Thoracic aorta (tissue), 2 donors: ENCODE data around the gene QPCT. TPM values are rescaled to one million over a fixed set of nuclear protein-coding genes. Genes with fewer than 3 reads are reported as not detected.

Source experiments
- ATAC-seq: fragments of 150-250 bp; one replicate; pipeline ENCODE4 v1.8.0; 2017; ENCODE audit warnings: low read depth; ENCODE audit not compliant: insufficient number of reproducible peaks, low FRiP score
- DNase-seq: peaks from one replicate; pipeline ENCODE4 v3.0.0-alpha.2; 2020; ENCODE audit warnings: low spot score
- H3K27ac ChIP-seq, 2 donors: fragments of 200-600 bp; sonication (generic); 1 replicate in 1 of 2; 2 replicates in 1 of 2; pipeline ENCODE4 v1.5.1; 2016; ENCODE audit warnings: mild to moderate bottlenecking in 2 of 2, moderate library complexity in 2 of 2
- H3K27me3 ChIP-seq: fragments of 200-600 bp; sonication (generic); replicated peaks from 2 replicates; pipeline ENCODE4 v1.6.0; 2016; ENCODE audit warnings: mild to moderate bottlenecking; ENCODE audit not compliant: insufficient read depth
- H3K36me3 ChIP-seq: fragments of 200-600 bp; sonication (generic); one replicate; pipeline ENCODE4 v1.5.1; 2016
- H3K4me1 ChIP-seq, 2 donors: fragments of 200-600 bp; sonication (generic); 1 replicate in 1 of 2; 2 replicates in 1 of 2; pipeline versions ENCODE4 v1.5.1 to v1.6.0; 2016; ENCODE audit warnings: low read depth in 2 of 2, mild to moderate bottlenecking in 1 of 2; ENCODE audit not compliant: control insufficient read depth in 1 of 2
- H3K4me3 ChIP-seq: fragments of 200-600 bp; sonication (generic); 2 replicates; pipeline ENCODE4 v1.5.1; 2016; ENCODE audit warnings: mild to moderate bottlenecking
- H3K9me3 ChIP-seq: fragments of 200-600 bp; sonication (generic); 2 replicates; pipeline ENCODE4 v1.5.1; 2016
- total RNA-seq, 2 donors: library from RNA; depleted of rRNA; stranded (reverse); fragments of >200 nt; gene quantifications; one replicate each; pipeline versions ENCODE4 v1.1.0 to v1.2.3, GENCODE V29; 2016
- TF ChIP-seq, protein P1 (sequence below): fragments of 200-600 bp; sonication (generic); IDR thresholded peaks from one replicate; pipeline ENCODE4 v1.5.1; 2019; ENCODE audit warnings: antibody characterized with exemption

Gene QPCT
- total RNA-seq, 2 donors from 2014 or later, result 5.0 to 6.8 TPM

DNA sequence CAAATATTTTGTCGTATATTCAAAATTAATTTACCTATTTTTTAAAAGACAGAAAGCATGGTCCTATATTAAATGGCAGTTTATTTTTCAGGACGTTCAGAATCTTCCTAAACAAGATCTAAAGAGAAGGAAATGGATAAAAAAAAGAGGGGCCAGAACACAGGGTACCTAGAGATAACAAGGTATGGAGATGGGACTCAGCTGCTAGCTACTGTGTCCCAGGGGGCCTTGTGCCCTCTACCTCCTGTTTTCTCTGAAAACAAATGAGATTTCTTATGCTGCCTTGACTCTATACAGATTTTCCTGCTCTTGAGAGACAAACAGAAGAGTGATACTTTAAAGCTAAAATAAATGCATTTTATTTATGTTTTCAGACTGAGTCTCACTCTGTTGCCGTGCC lies 29.1 kb upstream of the QPCT start:
- DNase-seq, result no peak
- peaks cover 29 to 75% of the 10 kb centered on the region in 2 donors for H3K4me1 ChIP-seq
- no peak for ATAC-seq
- no peak overlapping the region for H3K4me3 ChIP-seq
- no peaks in the 10 kb centered on the region for H3K27me3 ChIP-seq
- H3K36me3 ChIP-seq, result no peaks in the 10 kb centered on the region
- TF ChIP-seq, protein P1, sequence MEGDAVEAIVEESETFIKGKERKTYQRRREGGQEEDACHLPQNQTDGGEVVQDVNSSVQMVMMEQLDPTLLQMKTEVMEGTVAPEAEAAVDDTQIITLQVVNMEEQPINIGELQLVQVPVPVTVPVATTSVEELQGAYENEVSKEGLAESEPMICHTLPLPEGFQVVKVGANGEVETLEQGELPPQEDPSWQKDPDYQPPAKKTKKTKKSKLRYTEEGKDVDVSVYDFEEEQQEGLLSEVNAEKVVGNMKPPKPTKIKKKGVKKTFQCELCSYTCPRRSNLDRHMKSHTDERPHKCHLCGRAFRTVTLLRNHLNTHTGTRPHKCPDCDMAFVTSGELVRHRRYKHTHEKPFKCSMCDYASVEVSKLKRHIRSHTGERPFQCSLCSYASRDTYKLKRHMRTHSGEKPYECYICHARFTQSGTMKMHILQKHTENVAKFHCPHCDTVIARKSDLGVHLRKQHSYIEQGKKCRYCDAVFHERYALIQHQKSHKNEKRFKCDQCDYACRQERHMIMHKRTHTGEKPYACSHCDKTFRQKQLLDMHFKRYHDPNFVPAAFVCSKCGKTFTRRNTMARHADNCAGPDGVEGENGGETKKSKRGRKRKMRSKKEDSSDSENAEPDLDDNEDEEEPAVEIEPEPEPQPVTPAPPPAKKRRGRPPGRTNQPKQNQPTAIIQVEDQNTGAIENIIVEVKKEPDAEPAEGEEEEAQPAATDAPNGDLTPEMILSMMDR, result no peak
- no peak overlapping the region for H3K27ac ChIP-seq
- H3K9me3 ChIP-seq, result no peaks in the 10 kb centered on the region

DNA sequence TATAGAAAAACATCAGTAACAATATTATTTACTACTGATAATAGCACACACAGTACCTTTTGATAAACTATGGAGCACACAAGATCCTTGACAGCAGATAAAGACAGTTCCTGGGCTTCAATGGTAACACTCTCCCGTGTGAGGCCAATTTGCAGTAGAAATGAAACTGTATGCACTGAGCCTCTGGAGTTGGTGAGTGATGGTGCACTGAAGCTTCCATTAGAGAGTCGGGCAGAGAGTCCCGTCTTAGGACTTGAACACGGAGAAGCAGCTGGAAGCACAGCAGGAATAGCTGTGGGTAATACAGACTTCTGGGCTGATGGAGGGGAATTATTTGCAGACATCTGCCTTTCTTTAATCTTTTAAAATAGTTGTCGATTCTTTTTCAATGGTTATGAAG lies 28.2 kb upstream of the QPCT start:
- peaks cover 34 to 75% of the 10 kb centered on the region in 2 donors for H3K4me1 ChIP-seq
- no peak overlapping the region for H3K4me3 ChIP-seq
- no peaks in the 10 kb centered on the region for H3K9me3 ChIP-seq
- TF ChIP-seq, protein P1, result no peak
- no peak overlapping the region for H3K27ac ChIP-seq
- no peak for ATAC-seq
- no peaks in the 10 kb centered on the region for H3K27me3 ChIP-seq
- DNase-seq, result no peak
- H3K36me3 ChIP-seq, result no peaks in the 10 kb centered on the region

DNA sequence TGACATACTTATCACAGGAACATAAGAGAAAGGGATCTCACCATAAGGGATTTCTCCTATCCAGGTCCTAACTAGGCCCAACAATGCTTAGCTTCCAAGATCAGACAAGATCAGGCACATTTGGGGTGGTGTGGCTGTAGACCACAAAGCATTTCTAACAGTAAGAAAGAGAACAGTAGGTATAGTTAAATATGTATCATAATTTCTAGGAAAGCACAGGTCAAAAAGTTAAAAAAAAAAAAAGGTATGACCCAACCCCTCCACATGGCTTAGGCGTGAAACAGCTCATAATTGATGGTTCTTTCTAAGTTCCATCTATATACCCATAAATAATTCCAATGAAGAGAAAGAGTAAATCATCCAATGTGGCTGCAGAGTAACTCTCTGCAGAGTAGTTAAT lies 26.7 kb upstream of the QPCT start:
- no peaks in the 10 kb centered on the region for H3K27me3 ChIP-seq
- no peak overlapping the region for H3K27ac ChIP-seq
- TF ChIP-seq, protein P1, result no peak
- ATAC-seq (no peak), DNase-seq (no peak)
- H3K36me3 ChIP-seq, result no peaks in the 10 kb centered on the region
- no peak overlapping the region for H3K4me3 ChIP-seq
- H3K9me3 ChIP-seq, result no peaks in the 10 kb centered on the region
- H3K4me1 ChIP-seq, result peaks cover 33 to 75% of the 10 kb centered on the region in 2 donors

DNA sequence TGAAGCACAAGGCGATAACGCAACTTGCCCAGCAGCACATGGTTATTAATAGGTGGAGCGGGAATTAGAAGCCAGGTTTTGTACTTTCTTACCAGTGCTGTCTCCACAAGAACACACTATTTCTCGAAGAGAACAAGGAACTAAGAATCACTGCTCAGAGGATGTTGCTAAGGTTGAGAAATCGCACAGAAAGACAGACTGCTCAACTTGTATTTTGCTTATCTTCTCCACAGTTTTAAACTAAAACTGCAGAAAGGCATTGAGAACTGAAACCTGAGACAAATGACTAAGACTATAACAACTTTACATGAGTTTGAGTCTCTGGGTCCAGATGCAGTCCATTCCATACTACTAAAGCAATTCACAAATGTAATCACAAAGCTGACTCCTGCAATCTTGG lies 26.0 kb upstream of the QPCT start:
- Histone ChIP-seq H3K27me3 (no peaks in the 10 kb centered on the region), H3K4me3 (peak overlapping the region; percentile 1), H3K27ac (no peak overlapping the region), H3K4me1 (peaks cover 33 to 70% of the 10 kb centered on the region in 2 donors), H3K9me3 (no peaks in the 10 kb centered on the region), H3K36me3 (no peaks in the 10 kb centered on the region)
- TF ChIP-seq, protein P1, result no peak
- DNase-seq (no peak), ATAC-seq (no peak)

DNA sequence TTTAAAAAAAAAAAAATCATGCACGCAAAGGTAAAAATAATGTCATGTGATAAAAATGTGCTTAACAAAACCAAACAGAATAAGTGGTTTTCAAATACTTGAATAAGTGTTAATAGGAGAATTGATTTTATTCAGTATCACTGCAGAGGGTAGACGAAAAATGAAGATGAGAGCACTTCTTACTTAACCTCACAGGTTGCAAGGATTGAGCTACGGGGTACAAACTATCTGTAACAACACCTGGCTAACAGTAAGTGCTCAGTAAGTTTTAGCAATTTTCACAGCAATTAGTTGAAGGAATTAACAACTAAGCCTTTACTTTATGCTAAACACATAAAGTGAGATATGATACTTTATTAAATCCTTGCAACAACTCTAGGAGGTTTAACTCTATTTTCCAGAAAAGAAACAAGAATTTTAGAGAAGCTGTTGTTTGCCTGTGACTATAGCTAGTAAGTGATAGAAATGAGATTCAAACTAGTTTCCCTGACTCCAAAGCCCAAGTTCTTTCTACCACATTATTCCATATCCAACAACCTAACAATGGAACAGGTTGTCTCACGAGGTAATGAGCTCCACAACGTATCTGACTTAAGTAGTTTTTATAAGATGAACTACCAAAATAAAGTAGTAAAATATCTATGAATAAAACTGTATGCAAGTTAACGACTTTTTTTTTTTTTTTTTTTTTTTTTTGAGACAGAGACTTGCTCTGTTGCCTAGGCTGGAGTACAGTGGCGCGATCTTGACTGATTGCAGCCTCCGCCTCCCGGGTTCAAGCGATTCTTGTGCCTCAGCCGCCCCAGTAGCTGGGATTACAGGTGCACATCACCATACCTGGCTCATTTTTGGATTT lies 24.4 kb upstream of the QPCT start:
- Histone ChIP-seq H3K27ac (no peak overlapping the region), H3K36me3 (no peaks in the 10 kb centered on the region), H3K4me3 (no peak overlapping the region), H3K27me3 (no peaks in the 10 kb centered on the region), H3K9me3 (no peaks in the 10 kb centered on the region), H3K4me1 (peaks cover 33 to 63% of the 10 kb centered on the region in 2 donors)
- ATAC-seq, result no peak
- TF ChIP-seq, protein P1, result no peak
- DNase-seq, result no peak
